HCT116 (cell line): ENCODE results near the gene TMEM11. TPM values are rescaled to one million over a fixed set of nuclear protein-coding genes. Genes with fewer than 3 reads are reported as not detected.
A peak's percentile ranks its signal among the peaks of the same experiment; 100 is the strongest.

ENCODE experiments used
- ATAC-seq: fragments of 200-7000 bp; cut with Tn5 transposase; 2 replicates; pipeline ENCODE4 v1.9.1; 2020; ENCODE audit warnings: mild to moderate bottlenecking, moderate library complexity
- BruUV-seq: library from RNA; stranded (reverse); fragments of 400-500 nt; replicated peaks from 2 replicates; lab custom pipeline; 2021; lab: Mats Ljungman, UMichigan
- CTCF ChIA-PET: fragments of 300-600 bp; sonication (Branson Sonifier 250); formaldehyde crosslinking; loops from one replicate; lab custom pipeline; 2021; ENCODE audit warnings: antibody characterized with exemption; lab: Charles Lee
- POLR2A ChIA-PET: fragments of 300-600, 350-600 bp; sonication (Branson Sonifier 250); formaldehyde crosslinking; loops from one replicate; lab custom pipeline; 2021; ENCODE audit warnings: antibody characterized with exemption; lab: Charles Lee
- RAD21 ChIA-PET, 2 experiments: fragments of 300-600 bp; sonication (Branson Sonifier 250); formaldehyde crosslinking; loops; one replicate each; lab custom pipeline; 2023; ENCODE audit warnings: low total read pairs in 2 of 2; ENCODE audit not compliant: uncharacterized antibody in 2 of 2, unreplicated experiment in 2 of 2, low non-redundant PET in 1 of 2; lab: Charles Lee
- DNase-seq: peaks from one replicate; pipeline ENCODE4 v3.0.0-alpha.2; 2010; ENCODE audit warnings: low read depth, low spot score
- H2AFZ ChIP-seq: fragments of 200-600 bp; shearing (Covaris generic), sonication (generic); 2 replicates; pipeline ENCODE4 v1.6.1; 2017; ENCODE audit warnings: low read depth, mixed run types, mixed read lengths, antibody characterized with exemption, low read length; ENCODE audit not compliant: poor library complexity, severe bottlenecking
- H3K27ac ChIP-seq: 2 replicates; pipeline ENCODE4 v1.5.1; 2012; ENCODE audit warnings: low read depth, low read length
- H3K27me3 ChIP-seq: fragments of 200-600 bp; sonication (generic); 2 replicates; pipeline ENCODE4 v1.6.1; 2016; ENCODE audit warnings: mixed run types, low read length, mixed read lengths; ENCODE audit not compliant: insufficient read depth
- H3K36me3 ChIP-seq, 2 experiments: fragments of 200-500 bp in 1 of 2; fragments of 200-600 bp in 1 of 2; sonication (Bioruptor generic) in 1 of 2; sonication (generic) in 1 of 2; 2 replicates each; pipeline versions ENCODE4 v1.5.1 to v1.6.1; 2014 to 2016; ENCODE audit warnings: low read length in 2 of 2, inconsistent platforms in 1 of 2, mixed read lengths in 1 of 2, mixed run types in 1 of 2; ENCODE audit not compliant: insufficient read depth in 2 of 2, control insufficient read depth in 1 of 2
- H3K4me1 ChIP-seq, 2 experiments: fragments of 200-600 bp in 1 of 2; sonication (generic) in 1 of 2; 2 replicates each; pipeline versions ENCODE4 v1.5.1 to v1.6.1; 2012 to 2017; ENCODE audit warnings: low read length in 2 of 2, inconsistent platforms in 1 of 2, mild to moderate bottlenecking in 1 of 2, mixed read lengths in 1 of 2, mixed run types in 1 of 2, moderate library complexity in 1 of 2; ENCODE audit not compliant: insufficient read depth in 2 of 2, control insufficient read depth in 1 of 2
- H3K4me2 ChIP-seq: fragments of 200-600 bp; sonication (generic); 2 replicates; pipeline ENCODE4 v1.6.1; 2017; ENCODE audit warnings: mixed run types, low read length, mixed read lengths
- H3K4me3 ChIP-seq, 2 experiments: fragments of 200-600 bp in 1 of 2; sonication (generic) in 1 of 2; replicated peaks in 1 of 2; 2 replicates each; pipeline ENCODE4 v1.5.1; 2011 to 2016; ENCODE audit warnings: low read length in 2 of 2, control low read depth in 1 of 2, low read depth in 1 of 2, mild to moderate bottlenecking in 1 of 2, mixed read lengths in 1 of 2, mixed run types in 1 of 2
- H3K79me2 ChIP-seq: fragments of 200-600 bp; sonication (generic); 2 replicates; pipeline ENCODE4 v1.6.1; 2017; ENCODE audit warnings: mild to moderate bottlenecking, mixed run types, low read length, moderate library complexity, mixed read lengths; ENCODE audit not compliant: insufficient read depth
- H3K9ac ChIP-seq: fragments of 200-600 bp; sonication (generic); 2 replicates; pipeline ENCODE4 v1.6.1; 2016; ENCODE audit warnings: low read length, mixed read lengths
- H3K9me2 ChIP-seq: fragments of 200-600 bp; sonication (generic), shearing (Covaris generic); 2 replicates; pipeline ENCODE4 v1.6.1; 2017; ENCODE audit warnings: mixed run types, mild to moderate bottlenecking, moderate library complexity; ENCODE audit not compliant: insufficient read depth
- H3K9me3 ChIP-seq, 2 experiments: fragments of 200-500 bp in 1 of 2; fragments of 200-600 bp in 1 of 2; sonication (Bioruptor generic) in 1 of 2; sonication (generic) in 1 of 2; 2 replicates each; pipeline ENCODE4 v1.6.1; 2014 to 2017; ENCODE audit warnings: low read length in 2 of 2, mixed read lengths in 2 of 2, inconsistent platforms in 1 of 2, low read depth in 1 of 2, mild to moderate bottlenecking in 1 of 2, mixed run types in 1 of 2, moderate library complexity in 1 of 2; ENCODE audit not compliant: control insufficient read depth in 1 of 2, insufficient read depth in 1 of 2
- H4K20me1 ChIP-seq: fragments of 200-600 bp; sonication (generic), shearing (Covaris generic); 2 replicates; pipeline ENCODE4 v1.6.1; 2017; ENCODE audit warnings: mixed run types, mild to moderate bottlenecking, moderate library complexity; ENCODE audit not compliant: insufficient read depth
- CBX3 ChIP-seq: IDR thresholded peaks from 2 replicates; pipeline ENCODE4 v1.6.1; 2012; ENCODE audit warnings: low read depth
- CTCF ChIP-seq, 3 experiments: fragments of 200-600 bp in 1 of 3; sonication (generic) in 1 of 3; IDR thresholded peaks in 2 of 3; conservative IDR thresholded peaks in 1 of 3; 2 replicates each; pipeline ENCODE4 v1.5.1; 2012 to 2017; ENCODE audit warnings: low read depth in 2 of 3, low read length in 2 of 3, antibody characterized with exemption in 1 of 3, borderline replicate concordance in 1 of 3, control low read depth in 1 of 3, mild to moderate bottlenecking in 1 of 3, mixed read lengths in 1 of 3, mixed run types in 1 of 3, moderate library complexity in 1 of 3; ENCODE audit not compliant: insufficient read depth in 1 of 3
- ELF1 ChIP-seq: IDR thresholded peaks from 2 replicates; pipeline ENCODE4 v1.6.1; 2012; ENCODE audit warnings: low read depth, borderline replicate concordance
- POLR2A ChIP-seq: IDR thresholded peaks from 2 replicates; pipeline ENCODE4 v1.7.0; 2011; ENCODE audit warnings: borderline replicate concordance; ENCODE audit not compliant: insufficient read depth, insufficient read length; ENCODE audit errors: extremely low read depth
- SIN3A ChIP-seq: IDR thresholded peaks from 2 replicates; pipeline ENCODE4 v1.6.1; 2012; ENCODE audit warnings: low read depth
- YY1 ChIP-seq: IDR thresholded peaks from 2 replicates; pipeline ENCODE4 v1.6.1; 2011; ENCODE audit warnings: low read length, low read depth, moderate library complexity, mild to moderate bottlenecking; ENCODE audit not compliant: insufficient replicate concordance; ENCODE audit errors: extremely low read depth
- ZFX ChIP-seq: fragments of 450-650 bp; IDR thresholded peaks from 2 replicates; pipeline ENCODE4 v1.6.1; 2017
- intact Hi-C: fragments of 100-400 bp; cut with micrococcal nuclease; formaldehyde crosslinking; loops from 2 replicates; pipeline ENCODE4 v1.10.0; 2022
- total RNA-seq: library from RNA; stranded (reverse); gene quantifications from one replicate; pipeline ENCODE4 v1.2.1, GENCODE V29; 2021; ENCODE audit not compliant: unreplicated experiment
- TF ChIP-seq, protein P1 (sequence below): IDR thresholded peaks from 2 replicates; pipeline ENCODE4 v1.6.1; 2012

The TMEM11 gene
- total RNA-seq, 1 experiment from 2014 or later, result 31.0 TPM

DNA sequence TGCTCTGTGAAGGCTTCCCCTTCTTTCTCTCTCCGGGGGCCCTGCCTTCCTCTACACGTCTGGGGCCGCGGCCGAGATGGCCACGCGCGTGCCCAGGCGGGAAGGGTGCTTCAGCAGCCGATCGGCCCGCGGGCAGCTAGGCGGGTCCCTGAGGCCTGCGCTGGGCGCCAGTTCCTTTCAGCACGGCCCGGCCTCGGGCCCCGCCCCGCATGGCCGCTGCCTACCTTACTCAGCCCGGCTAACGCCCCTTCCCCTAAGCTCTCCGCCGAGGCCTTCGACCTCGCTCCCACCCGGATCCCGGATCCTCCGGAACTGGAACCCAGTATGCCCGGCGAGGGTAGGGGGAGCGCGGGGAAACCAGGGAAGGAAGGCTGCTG is 335 bp downstream of the TMEM11 start:
- H2AFZ ChIP-seq, result no peak overlapping the region

GRCh38 chr17:21212826-21213637 is 929 bp downstream of the TMEM11 start:
- Histone ChIP-seq H3K4me2 (peak overlapping the region; percentile 98), H4K20me1 (peaks cover 8% of the 10 kb centered on the region; the same call in 1 of the 2 replicates), H3K27me3 (no peaks in the 10 kb centered on the region), H3K9me3 (no peaks in the 10 kb centered on the region), H3K27ac (peak overlapping the region; percentile 87), H2AFZ (no peak overlapping the region), H3K9me2 (no peaks in the 10 kb centered on the region), H3K4me1 (peaks cover 17 to 27% of the 10 kb centered on the region in 2 experiments; a peak in 3 of 4 replicates), H3K4me3 (peak overlapping the region; percentile 79 to 98), H3K79me2 (peaks cover 92% of the 10 kb centered on the region), H3K36me3 (peaks cover 9 to 27% of the 10 kb centered on the region in 2 experiments; a peak in 2 of 4 replicates), H3K9ac (peak overlapping the region; percentile 99)
- ATAC-seq (no peak), DNase-seq (no peak)
- intact Hi-C loops, result loop anchor here (5.0 kb wide), 1 partner anchor 171 kb away; the partner anchor contains the start of gene USP22
- ChIA-PET POLR2A (no interaction called here), RAD21 (no interaction called here), CTCF (interaction anchor here (0.9 kb wide), 1 partner anchor 71 kb away, joined by 3 read pairs; no protein-coding TSS in a partner anchor)
- BruUV-seq, result TSS peak; percentile 55
- TF ChIP-seq CTCF (IDR thresholded peaks at IDR 0.05 in 2 of 3, conservative IDR thresholded peaks at IDR 0.05 in 1 of 3; ENCODE audit: borderline replicate concordance in 1 of 3, insufficient read depth in 1 of 3, low read depth in 2 of 3, low read length in 2 of 3), result no peak
- TF ChIP-seq ELF1, result no peak
- TF ChIP-seq ZFX, result no peak
- no peak for TF ChIP-seq CBX3

More for the DNA sequence above, 335 bp downstream of the TMEM11 start:
- H3K9ac ChIP-seq, result peak overlapping the region; percentile 99
- H3K27ac ChIP-seq, result peak overlapping the region; percentile 87
- peak overlapping the region; percentile 98 for H3K4me2 ChIP-seq
- intact Hi-C loops, result loop anchor here (5.0 kb wide), 1 partner anchor 171 kb away; the partner anchor contains the start of gene USP22
- ATAC-seq, result peak; percentile 20
- POLR2A ChIA-PET, result no interaction called here
- CTCF ChIA-PET, result interaction anchor here (0.9 kb wide), 1 partner anchor 70 kb away, joined by 3 read pairs; no protein-coding TSS in a partner anchor
- BruUV-seq, result no TSS peak
- RAD21 ChIA-PET, result no interaction called here
- no peak for DNase-seq
- TF ChIP-seq, protein P1, sequence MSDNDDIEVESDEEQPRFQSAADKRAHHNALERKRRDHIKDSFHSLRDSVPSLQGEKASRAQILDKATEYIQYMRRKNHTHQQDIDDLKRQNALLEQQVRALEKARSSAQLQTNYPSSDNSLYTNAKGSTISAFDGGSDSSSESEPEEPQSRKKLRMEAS, result 0 out of 2 replicates have a peak, but pooled peaks have one; percentile 6
- TF ChIP-seq ZFX (peak; percentile 88), SIN3A (0 out of 2 replicates have a peak, but pooled peaks have one; percentile 15), POLR2A (no peak), YY1 (no peak)
- no peaks in the 10 kb centered on the region for H3K9me3 ChIP-seq
- H3K36me3 ChIP-seq, result peaks cover 6 to 24% of the 10 kb centered on the region in 2 experiments; a peak in 2 of 4 replicates
- no peaks in the 10 kb centered on the region for H3K9me2 ChIP-seq
- no peaks in the 10 kb centered on the region for H3K27me3 ChIP-seq
- peaks cover 8% of the 10 kb centered on the region; the same call in 1 of the 2 replicates for H4K20me1 ChIP-seq
- H3K4me1 ChIP-seq, result peaks cover 17 to 27% of the 10 kb centered on the region in 2 experiments; a peak in 3 of 4 replicates
- peak overlapping the region; percentile 79 to 98 for H3K4me3 ChIP-seq
- peaks cover 91% of the 10 kb centered on the region for H3K79me2 ChIP-seq
